Activated CD4-positive, alpha-beta T cell treated with anti-CD3 and anti-CD28 coated beads, Interleukin-2, amount 50 U/mL, for 48 hours (primary cell): Measurements from ENCODE around the gene MPO.

Experiments
- DNase-seq, 2 experiments: peaks; one replicate each; pipeline ENCODE4 v3.0.0-alpha.2; 2020

MPO gene

GRCh38 chr17:58229384-58229783 lies 51.4 kb downstream of the MPO start:
- DNase-seq: no peak

GRCh38 chr17:58228679-58229078 lies 52.1 kb downstream of the MPO start:
- no peak for DNase-seq

GRCh38 chr17:58227733-58228132 lies 53.0 kb downstream of the MPO start:
- DNase-seq: no peak

- no peak for DNase-seq
These were observed 56.4 kb downstream of the MPO start for GRCh38 chr17:58224315-58224714.
